ENCODE measurements around the gene CABLES1.
"Not testable (repeated sequence)": the region's sequence is repeated elsewhere in the genome, so short reads cannot be mapped to it uniquely, and the experiment has no call there.

CABLES1 gene

DNA sequence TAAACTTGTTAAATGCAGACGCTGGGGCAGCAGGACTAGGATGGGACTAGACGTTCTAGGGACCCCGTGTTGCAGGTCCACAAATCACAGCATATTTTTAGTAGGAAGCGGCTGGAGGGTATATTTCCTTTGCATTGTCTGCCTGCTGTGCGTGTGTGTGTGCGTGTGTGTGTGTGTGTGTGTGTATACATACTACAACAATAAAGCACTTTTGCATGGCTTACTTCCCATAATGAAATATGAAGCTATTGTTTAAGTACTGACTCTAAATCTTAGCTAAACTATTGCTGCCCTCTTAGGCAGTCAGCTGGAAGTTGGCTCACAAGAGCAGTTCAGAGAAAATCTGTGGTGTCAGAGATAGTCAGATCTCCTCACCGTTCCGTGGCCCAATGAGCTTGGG lies 133.4 kb downstream of the CABLES1 start:
- TF ChIP-seq, protein P1, sequence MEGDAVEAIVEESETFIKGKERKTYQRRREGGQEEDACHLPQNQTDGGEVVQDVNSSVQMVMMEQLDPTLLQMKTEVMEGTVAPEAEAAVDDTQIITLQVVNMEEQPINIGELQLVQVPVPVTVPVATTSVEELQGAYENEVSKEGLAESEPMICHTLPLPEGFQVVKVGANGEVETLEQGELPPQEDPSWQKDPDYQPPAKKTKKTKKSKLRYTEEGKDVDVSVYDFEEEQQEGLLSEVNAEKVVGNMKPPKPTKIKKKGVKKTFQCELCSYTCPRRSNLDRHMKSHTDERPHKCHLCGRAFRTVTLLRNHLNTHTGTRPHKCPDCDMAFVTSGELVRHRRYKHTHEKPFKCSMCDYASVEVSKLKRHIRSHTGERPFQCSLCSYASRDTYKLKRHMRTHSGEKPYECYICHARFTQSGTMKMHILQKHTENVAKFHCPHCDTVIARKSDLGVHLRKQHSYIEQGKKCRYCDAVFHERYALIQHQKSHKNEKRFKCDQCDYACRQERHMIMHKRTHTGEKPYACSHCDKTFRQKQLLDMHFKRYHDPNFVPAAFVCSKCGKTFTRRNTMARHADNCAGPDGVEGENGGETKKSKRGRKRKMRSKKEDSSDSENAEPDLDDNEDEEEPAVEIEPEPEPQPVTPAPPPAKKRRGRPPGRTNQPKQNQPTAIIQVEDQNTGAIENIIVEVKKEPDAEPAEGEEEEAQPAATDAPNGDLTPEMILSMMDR (conservative IDR thresholded peaks at IDR 0.05; ENCODE audit: low read depth, low read length), result no peak
- peak; percentile 22 for DNase-seq (ENCODE audit: low read depth)
- H3K4me3 ChIP-seq (ENCODE audit: low read depth, low read length), result no peak overlapping the region

DNA sequence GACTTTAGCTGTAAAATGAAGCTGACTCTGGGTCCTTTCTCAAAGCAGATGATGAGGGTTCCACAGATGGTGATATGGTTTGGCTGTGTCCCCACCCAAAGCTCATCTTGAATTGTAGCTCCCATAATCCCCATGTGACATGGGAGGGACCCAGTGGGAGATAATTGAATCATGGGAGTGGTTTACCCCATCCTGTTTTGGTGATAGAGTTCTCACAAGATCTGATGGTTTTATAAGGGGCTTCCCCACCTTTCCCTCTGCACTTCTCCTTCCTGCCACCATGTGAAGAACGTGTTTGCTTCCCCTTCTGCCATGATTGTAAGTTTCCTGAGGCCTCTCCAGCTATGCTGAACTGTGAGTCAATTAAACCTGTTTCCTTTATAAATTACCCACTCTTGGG lies 133.8 kb downstream of the CABLES1 start:
- not testable (repeated sequence) for DNase-seq (ENCODE audit: low read depth); H3K4me3 ChIP-seq (ENCODE audit: low read depth, low read length)

DNA sequence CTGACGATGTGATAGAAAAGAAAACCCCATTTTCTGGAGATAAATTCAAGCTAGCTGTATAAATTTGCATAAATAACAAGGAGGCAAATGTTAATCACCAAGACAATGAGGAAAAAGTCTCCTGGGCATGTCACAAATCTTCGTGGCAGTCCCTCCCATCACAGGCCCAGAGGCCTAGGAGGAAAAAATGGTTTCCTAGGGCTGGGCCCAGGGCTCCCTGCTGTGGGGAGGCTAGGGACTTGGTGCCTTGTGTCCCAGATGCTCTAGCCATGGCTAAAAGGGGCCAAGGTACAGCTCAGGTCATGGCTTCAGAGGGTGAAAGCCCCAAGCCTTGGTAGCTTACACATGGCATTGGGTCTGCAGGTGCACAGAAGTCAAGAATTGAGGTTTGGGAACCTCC lies 134.6 kb downstream of the CABLES1 start:
- DNase-seq (ENCODE audit: low read depth), result no peak

GRCh38 chr18:23270986-23271680 lies 135.8 kb downstream of the CABLES1 start:
- no peak for DNase-seq (ENCODE audit: low read depth)
- no peak overlapping the region for H3K4me3 ChIP-seq (ENCODE audit: low read depth, low read length)
- TF ChIP-seq, protein P1 (conservative IDR thresholded peaks at IDR 0.05; ENCODE audit: low read depth, low read length), result no peak

More for the DNA sequence above, 134.6 kb downstream of the CABLES1 start:
- H3K4me3 ChIP-seq (ENCODE audit: low read depth, low read length), result no peak overlapping the region
- TF ChIP-seq, protein P1 (conservative IDR thresholded peaks at IDR 0.05; ENCODE audit: low read depth, low read length), result no peak

DNA sequence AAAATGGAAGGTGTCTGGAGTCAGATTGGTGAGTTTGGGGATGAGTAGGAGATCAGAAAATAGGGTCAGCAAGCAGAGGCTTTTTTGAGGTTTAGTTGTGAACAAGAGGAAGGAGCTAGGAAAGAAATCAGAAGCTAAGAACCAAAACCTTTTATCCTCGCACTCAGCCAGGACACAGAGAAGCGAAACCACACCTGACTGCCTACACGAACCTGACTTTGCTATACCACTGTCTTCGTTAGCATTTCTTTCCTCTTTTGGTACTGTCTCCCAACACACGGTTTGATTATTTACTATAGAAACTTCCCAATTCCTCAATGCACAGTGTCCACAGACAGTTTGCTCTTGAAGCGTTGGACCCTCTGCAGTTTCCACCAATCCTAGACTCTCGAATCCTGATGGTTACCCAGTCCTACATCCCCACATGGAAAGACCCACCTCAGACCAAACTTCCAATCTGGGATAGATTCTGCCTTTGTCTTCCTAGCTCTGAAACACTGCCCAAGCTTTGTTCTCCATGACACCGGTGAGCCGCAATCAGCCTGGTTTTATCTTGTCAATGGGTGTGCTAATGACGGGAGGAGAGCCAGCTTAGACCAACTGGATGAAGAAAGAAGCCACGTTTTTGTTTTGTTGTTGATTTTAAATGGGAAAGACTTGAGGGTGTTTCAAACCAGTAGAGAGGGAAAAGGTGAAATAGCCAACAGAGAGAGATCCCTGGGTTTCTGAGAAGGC lies 137.4 kb downstream of the CABLES1 start:
- TF ChIP-seq, protein P1 (conservative IDR thresholded peaks at IDR 0.05; ENCODE audit: low read depth, low read length), result no peak
- no peak overlapping the region for H3K4me3 ChIP-seq (ENCODE audit: low read depth, low read length)
- DNase-seq (ENCODE audit: low read depth), result no peak

- TF ChIP-seq, protein P1 (conservative IDR thresholded peaks at IDR 0.05; ENCODE audit: low read depth, low read length), result no peak
- H3K4me3 ChIP-seq (ENCODE audit: low read depth, low read length), result no peak overlapping the region
- no peak for DNase-seq (ENCODE audit: low read depth)
These were observed 138.2 kb downstream of the CABLES1 start for GRCh38 chr18:23273443-23273966.

DNA sequence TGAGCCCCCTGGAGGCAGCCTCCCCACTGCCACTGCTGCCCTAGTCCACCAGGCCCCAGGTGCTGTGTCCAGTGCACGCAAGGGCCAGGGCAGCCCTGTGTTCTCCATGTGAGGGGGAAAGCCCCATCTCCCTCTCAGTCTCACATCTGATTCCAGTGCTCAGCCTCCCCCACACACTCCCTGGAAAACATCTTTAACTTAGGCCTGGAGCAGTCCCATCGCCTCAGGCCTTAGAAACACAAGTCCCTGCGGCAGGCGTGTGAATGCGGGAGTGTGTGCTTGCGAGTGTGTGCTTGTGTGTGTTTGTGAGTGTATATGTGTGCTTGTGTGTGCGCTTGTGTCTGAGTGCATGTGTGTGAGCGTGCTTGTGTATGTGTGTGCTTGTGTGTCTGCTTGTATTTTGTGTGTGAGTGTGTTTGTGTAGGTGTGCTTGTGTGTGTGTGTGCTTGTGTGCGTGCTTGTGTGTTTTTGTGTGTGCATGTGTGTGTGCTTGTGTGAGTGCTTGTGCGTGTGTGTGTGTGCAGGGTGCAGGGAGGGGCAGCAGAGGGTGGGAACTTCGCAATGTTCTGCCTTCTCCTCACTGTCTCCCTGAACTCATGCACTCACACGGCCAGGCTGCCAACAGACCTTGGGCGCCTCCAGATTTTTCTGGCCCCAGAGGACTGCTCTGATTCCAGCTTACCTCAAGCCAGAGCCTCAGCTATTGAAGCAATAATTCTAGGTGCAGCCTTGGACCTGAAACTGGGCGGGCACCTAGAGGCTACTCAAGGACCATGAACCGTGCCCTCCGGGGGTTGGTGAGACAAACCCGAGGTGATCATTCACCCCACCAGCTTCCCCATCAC lies 139.6 kb downstream of the CABLES1 start:
- TF ChIP-seq, protein P1 (conservative IDR thresholded peaks at IDR 0.05; ENCODE audit: low read depth, low read length), result no peak
- no peak for DNase-seq (ENCODE audit: low read depth)
- H3K4me3 ChIP-seq (ENCODE audit: low read depth, low read length), result no peak overlapping the region
